Kidney epithelial cell (primary cell): Measurements from ENCODE around the gene LRRC59. TPM values are rescaled to one million over a fixed set of nuclear protein-coding genes. Genes with fewer than 3 reads are reported as not detected.
"Not testable (repeated sequence)": the region's sequence is repeated elsewhere in the genome, so short reads cannot be mapped to it uniquely, and the experiment has no call there.

Experiments used
- DNase-seq: peaks from one replicate; pipeline ENCODE4 v3.0.0-alpha.2; 2010; ENCODE audit warnings: low read depth
- H3K27me3 ChIP-seq: 2 replicates; pipeline ENCODE4 v1.6.0; 2011; ENCODE audit warnings: low read length; ENCODE audit not compliant: control insufficient read depth, insufficient read depth
- H3K36me3 ChIP-seq: 2 replicates; pipeline ENCODE4 v1.5.1; 2011; ENCODE audit warnings: low read length; ENCODE audit not compliant: control insufficient read depth, insufficient read depth
- H3K4me3 ChIP-seq: 2 replicates; pipeline ENCODE4 v1.5.1; 2011; ENCODE audit warnings: low read depth, mild to moderate bottlenecking, control low read depth, low read length
- CTCF ChIP-seq: IDR thresholded peaks from 2 replicates; pipeline ENCODE4 v1.5.1; 2011; ENCODE audit warnings: mild to moderate bottlenecking, moderate library complexity, low read length, control low read depth, inconsistent platforms; ENCODE audit not compliant: insufficient read depth, poor library complexity, severe bottlenecking
- total RNA-seq: library from RNA; depleted of rRNA; stranded (reverse); fragments of >200 nt; gene quantifications from 2 replicates; pipeline ENCODE4 v1.2.3, GENCODE V29; 2015

The LRRC59 gene
- total RNA-seq, 1 donor from 2014 or later: 172 TPM

- H3K27me3 ChIP-seq: no peaks in the 10 kb centered on the region
- H3K36me3 ChIP-seq: no peaks in the 10 kb centered on the region
- H3K4me3 ChIP-seq: no peak overlapping the region
- TF ChIP-seq CTCF: no peak
- DNase-seq: no peak
These were observed 23.2 kb upstream of the LRRC59 start for GRCh38 chr17:50420419-50421112.

GRCh38 chr17:50419577-50419976 lies 22.3 kb upstream of the LRRC59 start:
- H3K27me3 ChIP-seq, DNase-seq, H3K4me3 ChIP-seq, H3K36me3 ChIP-seq: not testable (repeated sequence)

DNA sequence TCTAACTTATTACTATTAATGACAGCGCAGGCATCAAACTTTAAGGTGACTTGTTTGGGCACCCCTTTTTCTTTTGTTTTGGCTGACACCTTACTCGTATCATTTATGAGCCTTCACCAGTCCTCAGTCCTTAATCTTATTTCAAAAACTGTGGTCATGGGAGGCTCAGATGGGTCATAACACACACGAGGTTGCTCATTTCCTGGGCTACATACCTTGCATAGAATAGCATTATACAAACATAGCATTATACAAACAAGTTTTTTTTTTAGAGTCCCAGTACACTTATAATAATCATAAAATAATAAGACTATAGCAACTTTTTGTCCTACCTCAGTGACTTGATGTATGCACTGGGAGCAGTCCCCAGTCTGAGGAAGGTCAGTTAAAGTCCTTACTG lies 17.5 kb upstream of the LRRC59 start:
- Histone ChIP-seq H3K4me3 (no peak overlapping the region), H3K36me3 (no peaks in the 10 kb centered on the region), H3K27me3 (no peaks in the 10 kb centered on the region)
- no peak for TF ChIP-seq CTCF
- no peak for DNase-seq

GRCh38 chr17:50412188-50412732 lies 14.9 kb upstream of the LRRC59 start:
- no peak for TF ChIP-seq CTCF
- Histone ChIP-seq H3K4me3 (no peak overlapping the region), H3K36me3 (no peaks in the 10 kb centered on the region), H3K27me3 (no peaks in the 10 kb centered on the region)
- no peak for DNase-seq

DNA sequence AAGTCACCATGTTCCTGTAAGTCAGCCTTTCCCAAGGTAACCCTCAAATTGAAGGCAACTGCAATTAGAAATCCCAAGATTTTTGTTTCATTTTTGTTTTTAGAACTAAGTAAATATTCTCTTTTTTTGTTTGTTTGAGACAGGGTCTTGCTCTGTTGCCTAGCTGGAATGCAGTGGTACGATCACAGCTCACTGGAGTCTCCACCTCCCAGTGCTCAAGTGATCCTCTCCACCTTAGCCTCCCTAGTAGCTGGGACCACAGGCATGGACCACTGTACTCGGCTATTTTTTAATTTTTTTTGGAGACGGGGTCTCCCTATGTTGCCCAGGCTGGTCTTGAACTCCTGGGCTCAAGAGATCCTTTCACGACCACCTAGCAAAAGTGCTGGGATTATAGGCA lies 10.6 kb upstream of the LRRC59 start:
- no peaks in the 10 kb centered on the region for H3K27me3 ChIP-seq
- no peak overlapping the region for H3K4me3 ChIP-seq
- TF ChIP-seq CTCF: no peak
- H3K36me3 ChIP-seq: no peaks in the 10 kb centered on the region
- no peak for DNase-seq

GRCh38 chr17:50406578-50406977 lies 9.3 kb upstream of the LRRC59 start:
- H3K36me3 ChIP-seq: no peaks in the 10 kb centered on the region
- H3K27me3 ChIP-seq: no peaks in the 10 kb centered on the region
- no peak overlapping the region for H3K4me3 ChIP-seq
- TF ChIP-seq CTCF: no peak
- no peak for DNase-seq

DNA sequence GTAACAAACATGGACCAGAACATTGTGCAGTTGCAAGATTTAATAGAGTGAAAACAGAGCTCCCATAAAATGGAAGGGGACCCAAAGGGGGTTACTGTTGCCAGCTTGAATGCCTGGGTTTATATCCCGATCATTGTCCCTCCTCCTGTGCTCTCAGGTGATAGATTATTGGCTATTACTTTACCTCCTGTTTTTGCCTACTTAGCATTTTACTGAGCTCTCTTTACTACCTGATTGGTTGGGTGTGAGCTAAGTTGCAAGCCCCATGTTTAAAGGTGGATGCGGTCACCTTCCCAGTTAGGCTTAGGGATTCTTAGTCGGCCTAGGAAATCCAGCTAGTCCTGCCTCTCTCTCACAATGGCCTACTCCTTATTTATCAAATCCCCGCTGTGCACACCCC lies 8.0 kb upstream of the LRRC59 start:
- not testable (repeated sequence) for H3K27me3 ChIP-seq, H3K36me3 ChIP-seq, DNase-seq, H3K4me3 ChIP-seq

DNA sequence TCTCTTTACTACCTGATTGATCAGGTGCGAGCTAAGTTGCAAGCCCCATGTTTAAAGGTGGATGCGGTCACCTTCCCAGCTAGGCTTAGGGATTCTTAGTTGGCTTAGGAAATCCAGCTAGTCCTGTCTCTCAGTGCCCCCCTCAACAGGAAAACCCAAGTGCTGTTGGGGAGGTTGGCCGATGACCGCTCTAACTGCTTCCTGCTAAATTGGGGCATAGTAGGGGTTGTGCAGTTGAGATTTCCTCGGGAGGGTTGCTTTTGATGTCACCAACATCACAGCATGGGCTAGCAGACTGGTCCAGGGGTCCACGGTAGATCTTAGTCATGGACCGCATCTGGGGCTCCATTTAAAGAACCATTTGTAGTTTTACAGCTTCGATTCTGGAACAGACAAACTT lies 2.3 kb upstream of the LRRC59 start:
- not testable (repeated sequence) for H3K36me3 ChIP-seq, H3K27me3 ChIP-seq, H3K4me3 ChIP-seq, DNase-seq

DNA sequence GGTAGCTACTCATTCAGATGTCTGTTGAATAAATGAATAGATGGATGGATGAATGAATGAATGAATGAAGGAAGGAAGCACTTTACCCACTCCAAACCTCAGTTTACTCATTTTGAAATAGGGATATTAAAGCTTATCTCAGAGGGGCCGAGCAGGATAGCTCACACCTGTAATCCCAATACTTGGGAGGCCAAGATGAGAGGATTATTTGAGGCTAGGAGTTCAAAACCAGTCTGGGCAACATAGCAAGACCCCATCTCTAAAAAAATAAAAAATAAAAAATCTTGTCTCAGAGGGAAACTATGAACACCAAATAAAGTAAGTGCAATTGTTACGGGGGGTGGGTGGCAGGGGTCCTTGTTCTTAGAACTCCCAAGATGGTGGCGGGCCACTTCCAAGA lies 1.3 kb upstream of the LRRC59 start:
- not testable (repeated sequence) for H3K36me3 ChIP-seq, H3K27me3 ChIP-seq, DNase-seq, H3K4me3 ChIP-seq
